Measurements from ENCODE around the gene SEH1L.
"Not testable (repeated sequence)": the region's sequence is repeated elsewhere in the genome, so short reads cannot be mapped to it uniquely, and the experiment has no call there.

SEH1L gene

DNA sequence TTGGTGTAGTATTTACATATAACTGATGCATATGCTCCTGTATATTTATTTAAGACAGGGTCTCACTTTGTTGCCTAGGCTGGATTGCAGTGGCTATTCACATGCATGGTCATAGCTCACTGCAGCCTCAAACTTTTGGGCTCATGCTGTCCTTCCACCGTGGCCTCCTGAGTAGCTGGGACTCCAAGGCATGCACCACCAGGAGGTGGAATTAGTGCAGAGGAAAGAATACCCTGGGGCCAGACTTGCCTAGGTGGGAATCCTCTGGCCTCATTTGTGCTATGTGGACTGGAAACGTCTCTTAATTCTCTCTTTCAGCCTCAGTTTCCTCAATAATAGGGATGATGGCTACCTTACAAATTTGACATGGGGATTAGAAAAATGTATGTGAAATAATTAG, 45.6 kb downstream of the SEH1L start:
- DNase-seq (ENCODE audit: low read depth in 2 of 2, low spot score in 1 of 2), result no peak

DNA sequence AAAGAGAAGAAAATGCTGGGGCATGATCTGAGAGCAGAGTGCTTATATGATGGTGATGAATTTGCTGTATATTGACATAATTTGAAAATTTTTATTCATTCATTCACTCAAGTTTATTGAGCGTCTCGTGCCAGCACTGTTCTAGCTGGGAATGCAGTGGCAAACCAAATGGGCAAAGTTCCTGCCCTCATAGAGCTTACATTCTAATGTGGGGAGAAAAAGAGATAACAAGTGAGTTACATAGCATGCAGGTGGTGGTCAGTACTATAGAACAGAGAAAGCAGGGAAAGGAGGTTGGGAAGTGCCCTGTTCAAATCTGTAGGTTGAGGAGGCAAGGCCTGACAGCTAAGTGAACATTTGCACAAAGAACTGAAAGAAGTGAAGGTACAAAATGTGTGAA, 47.6 kb downstream of the SEH1L start:
- no peak for DNase-seq (ENCODE audit: low read depth in 2 of 2, low spot score in 1 of 2)

DNA sequence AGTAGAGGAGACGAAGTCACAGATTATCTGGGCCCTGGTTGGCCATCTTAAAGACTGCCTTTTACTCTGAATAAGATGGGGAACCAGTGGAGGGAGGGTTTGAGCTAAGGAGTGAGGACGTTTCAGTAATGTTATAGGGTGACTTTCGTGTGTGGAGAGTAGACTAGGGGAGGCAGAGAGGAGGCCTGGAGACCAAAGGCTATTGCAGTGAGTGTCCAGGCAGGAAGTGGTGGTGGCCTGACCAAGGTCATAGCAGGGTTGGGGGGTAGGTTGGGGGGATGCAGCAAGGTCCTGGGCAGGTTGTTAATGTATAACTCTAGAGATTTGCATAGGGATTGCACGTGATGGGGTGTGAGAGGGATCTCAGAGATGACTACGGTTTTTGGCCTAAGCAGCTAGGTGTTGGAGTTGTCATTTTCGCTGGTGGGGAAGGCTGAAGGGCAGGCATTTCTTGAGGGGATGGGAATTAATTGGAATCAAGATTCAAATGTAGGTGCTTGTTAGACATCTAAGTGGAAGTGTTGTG, 48.2 kb downstream of the SEH1L start:
- DNase-seq (ENCODE audit: low read depth in 2 of 2, low spot score in 1 of 2), result no peak

DNA sequence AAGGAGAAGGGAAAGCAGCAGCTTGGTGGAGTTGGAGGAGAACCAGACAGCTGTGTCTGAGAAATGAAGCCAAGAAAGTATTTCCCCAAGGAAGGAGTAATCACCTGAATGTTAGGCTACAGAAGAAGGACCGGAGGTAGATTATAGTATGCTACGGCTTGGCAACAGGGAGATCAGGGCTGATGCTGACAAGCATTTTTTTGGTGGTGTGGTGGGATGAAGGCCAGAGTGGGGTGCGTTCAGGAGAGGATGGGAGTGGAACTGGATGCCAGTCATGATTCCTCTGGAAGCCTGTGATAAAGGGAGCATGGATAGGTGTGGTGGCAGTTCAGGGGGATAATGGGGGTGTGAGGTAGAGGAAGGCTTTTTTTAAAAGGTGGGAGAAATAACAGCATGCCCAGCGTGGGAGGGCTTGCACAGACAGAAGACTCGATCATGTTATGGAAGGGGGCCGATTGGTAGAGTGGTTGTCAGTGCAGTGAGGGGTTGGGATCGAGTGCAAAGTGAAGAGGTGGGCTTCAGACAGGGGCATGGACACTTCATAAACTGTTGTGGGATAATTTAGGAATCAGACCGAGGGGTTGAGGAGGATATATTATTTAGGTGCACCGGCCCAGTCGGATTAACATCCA, 49.0 kb downstream of the SEH1L start:
- DNase-seq (ENCODE audit: low read depth in 2 of 2, low spot score in 1 of 2), result no peak

DNA sequence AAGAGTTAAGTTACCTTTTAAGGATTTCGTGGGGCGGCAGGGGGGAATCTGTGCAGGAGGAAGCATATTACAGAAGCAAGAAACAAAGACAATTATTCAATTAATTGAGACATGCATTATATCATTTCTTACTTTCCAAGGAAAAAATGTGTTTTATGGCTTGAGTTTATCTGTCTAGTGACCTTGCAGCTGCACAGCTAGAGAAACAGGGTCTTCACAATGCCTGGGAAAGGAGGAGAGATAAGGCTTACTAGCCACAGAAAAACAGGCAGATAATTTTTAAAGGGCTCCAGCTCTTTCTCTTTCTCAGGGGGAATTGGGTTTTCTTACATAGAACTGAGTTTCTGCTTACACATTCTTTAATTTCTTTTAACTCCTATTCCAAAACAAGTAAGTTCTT, 49.5 kb downstream of the SEH1L start:
- DNase-seq (ENCODE audit: low read depth in 2 of 2, low spot score in 1 of 2), result not testable (repeated sequence)

DNA sequence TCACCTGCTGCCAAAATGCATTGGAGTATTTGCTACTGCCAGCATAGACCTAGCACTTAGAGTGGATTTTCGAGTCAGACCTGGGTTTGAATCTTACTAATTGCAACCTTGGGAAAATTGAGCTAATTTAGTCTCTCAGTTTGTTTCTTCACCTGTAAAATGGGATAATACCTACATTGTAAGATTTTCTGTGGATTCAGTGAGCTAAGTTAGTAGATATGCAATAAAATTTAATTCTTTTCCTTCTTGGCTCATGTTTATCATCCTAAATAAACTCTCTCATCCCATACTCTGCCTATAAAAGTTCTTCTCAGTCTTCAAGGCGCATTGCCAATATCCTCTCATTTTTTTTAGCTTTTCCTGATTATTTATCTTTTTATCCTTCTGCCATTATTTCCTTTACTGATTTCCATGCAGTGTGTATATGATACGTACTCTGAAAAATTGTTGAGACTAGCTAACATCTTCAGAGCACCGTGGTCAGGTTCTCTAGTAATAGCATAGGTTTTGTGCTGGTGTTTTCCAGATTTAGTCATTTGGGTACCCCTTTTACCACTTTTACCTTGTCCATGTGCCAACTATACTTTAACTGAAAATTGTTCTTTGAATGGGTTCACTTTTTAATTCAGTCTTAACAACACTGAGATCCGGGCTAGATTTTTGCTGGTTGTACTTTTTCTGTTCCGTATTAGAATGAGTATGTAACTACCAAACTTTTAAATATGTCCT, 50.7 kb downstream of the SEH1L start:
- DNase-seq (ENCODE audit: low read depth in 2 of 2, low spot score in 1 of 2), result no peak

DNA sequence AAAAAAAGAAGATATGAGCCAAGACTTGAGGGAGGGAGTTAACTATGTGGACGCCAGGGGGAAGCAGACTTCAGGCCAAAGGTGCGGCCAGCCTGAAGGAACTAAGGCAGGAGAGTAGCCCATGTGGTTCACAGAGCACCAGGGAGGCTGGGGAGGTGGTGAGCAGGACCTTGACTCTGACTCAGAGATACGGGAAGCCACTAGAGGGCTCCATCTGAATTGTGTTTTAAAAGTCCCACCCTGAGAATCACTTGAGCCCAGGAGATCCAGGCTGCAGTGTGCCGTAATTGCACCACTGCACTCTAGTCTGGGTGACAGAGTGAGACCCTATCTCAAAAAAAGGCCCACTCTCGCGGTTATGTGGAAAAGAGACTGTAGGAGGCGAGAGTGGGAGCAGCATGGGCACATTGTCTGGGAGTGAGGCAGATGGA, 55.7 kb downstream of the SEH1L start:
- no peak for DNase-seq (ENCODE audit: low read depth in 2 of 2, low spot score in 1 of 2)

DNA sequence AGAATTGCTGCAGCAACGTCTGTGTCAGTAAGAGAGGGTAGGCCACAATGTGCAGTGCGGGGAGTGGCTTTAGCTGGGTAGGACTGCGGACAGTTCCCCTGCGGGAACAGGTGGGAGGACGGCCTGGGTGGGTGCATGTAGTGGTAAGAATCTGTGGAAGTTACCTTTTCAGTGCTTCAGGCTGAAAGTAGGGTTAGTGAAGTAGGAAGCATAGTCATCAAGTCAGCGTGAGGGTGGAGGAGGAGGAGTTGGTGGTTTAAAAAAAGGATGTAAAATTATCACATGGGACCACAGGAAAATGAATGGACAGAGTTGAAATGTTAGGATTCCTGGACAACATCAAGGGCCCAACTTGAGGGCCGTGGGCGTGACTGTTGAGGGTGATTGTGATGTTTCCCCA, 56.6 kb downstream of the SEH1L start:
- no peak for DNase-seq (ENCODE audit: low read depth in 2 of 2, low spot score in 1 of 2)

DNA sequence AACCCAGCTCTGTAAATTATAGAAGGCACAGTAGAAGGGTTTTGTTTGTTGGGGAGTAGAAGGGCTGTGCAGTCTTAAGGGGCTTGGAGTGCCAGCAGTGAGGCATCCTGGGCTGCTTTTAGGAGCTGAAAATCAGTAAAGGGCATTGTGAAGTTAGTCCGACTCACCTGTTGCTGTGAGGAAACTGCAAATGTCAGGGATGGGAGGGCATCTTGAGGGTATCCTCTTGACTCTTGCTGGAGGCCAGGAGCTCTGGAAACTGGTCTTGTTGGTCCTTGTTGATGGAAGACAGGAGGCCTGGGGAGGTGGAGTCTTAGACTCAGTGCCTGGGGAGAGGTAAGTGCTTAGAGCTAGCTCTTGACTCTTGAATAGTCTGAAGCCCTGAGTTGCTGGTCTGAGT, 57.5 kb downstream of the SEH1L start:
- no peak for DNase-seq (ENCODE audit: low read depth in 2 of 2, low spot score in 1 of 2)

DNA sequence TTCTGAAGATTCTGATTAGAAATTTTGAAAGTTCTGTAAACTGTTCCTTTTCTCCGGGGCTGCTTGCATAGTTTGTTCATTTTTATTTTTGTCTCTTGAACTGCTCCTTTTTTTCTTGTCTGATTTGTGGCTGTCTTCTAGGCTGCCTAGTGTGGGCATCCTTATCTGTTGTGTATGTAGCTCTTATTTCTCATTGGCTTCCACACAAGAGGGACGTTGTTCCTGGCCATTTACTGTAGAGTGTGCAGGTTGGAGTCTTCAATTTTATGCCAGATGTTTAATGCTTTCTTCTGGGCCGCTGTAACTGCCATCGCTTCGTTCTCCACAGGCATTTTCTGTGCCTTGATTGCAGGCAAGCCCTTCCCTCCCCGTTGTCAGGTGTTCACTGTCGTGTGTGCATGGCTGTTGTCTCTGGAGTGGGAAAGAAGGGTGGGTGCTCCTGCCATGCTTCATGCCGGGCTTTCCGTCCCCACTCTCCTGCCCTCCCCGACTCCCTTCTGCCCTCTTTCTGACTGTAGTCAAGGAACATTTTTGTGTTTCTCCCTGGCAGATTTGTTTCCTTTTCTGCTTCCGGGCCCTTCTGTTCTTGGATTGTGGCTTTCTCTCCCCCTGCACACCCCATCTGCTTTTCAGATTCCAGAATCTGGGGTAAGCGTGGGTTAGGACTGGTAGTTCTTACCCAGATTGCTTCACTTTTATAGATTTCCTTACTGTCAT, 58.9 kb downstream of the SEH1L start:
- DNase-seq (ENCODE audit: low read depth in 2 of 2, low spot score in 1 of 2), result no peak

DNA sequence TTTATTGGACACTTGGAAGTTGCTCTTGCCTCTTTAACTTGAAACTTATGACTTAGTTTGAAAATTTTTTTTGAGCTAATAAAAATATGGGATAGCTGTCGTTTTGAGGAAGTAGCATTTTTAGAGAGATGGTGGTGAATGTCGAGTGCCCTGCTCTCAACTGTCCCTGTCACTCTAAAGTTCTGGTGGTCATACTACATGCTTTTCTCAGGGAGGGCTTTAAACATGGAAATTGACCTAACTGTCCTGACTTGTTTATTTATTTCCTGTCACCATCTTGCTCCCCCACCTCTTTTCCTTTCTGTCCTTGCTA, 59.4 kb downstream of the SEH1L start:
- no peak for DNase-seq (ENCODE audit: low read depth in 2 of 2, low spot score in 1 of 2)

DNA sequence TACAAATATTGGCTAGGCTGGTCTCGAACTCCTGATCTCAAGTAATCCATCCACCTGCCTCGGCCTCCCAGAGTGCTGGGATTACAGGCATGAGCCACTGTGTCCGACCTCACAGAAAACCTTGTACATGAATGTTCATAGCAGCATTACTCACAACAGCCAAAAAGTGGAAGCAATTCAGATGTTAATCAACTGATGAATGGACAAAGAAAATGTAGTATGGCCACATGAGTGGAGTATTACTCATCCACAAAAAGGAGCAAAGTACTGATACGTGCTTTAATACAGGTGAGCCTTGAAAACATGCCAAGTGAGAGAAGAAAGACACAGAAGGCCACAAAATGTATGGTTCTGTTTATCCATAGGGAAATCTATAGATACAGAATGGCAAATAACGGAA, 63.9 kb downstream of the SEH1L start:
- no peak for DNase-seq (ENCODE audit: low read depth in 2 of 2, low spot score in 1 of 2)

DNA sequence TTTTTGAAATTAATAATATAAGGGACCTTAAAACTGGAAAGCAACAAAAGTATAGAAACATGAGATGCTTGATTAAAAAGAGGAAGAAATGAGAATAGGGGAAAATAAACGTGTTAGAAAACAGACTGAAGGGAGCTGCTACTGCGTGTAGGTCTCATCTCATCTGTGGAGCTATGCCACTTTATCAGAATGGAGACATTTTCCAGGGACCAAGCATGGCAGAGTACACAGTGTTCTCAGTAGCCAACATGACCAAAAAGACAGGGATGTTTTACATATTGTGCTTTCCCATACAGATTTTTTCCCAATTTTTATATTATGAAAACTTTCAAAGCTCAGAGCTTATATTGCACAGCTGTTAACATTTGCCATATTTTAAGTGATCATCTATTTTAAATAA, 66.4 kb downstream of the SEH1L start:
- no peak for DNase-seq (ENCODE audit: low read depth in 2 of 2, low spot score in 1 of 2)

DNA sequence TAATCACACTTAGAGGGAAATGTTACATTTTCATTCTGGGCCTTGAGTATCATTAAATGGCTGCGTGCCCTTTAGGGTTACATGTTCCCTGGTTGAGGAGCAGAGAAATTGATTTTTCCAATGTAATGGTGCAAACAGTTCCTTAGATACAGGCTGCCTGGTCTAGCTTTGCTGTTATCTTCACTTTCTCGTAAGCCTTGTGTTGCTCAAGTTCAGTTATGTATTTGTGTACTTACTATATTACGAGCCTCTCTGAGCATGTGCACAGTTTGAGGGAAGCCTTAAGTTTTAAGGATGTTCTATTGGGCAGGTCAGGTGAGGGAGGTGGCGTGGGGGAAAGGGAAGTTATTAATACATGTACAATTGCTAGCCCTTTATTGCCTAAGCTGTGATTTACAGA, 67.0 kb downstream of the SEH1L start:
- DNase-seq (ENCODE audit: low read depth in 2 of 2, low spot score in 1 of 2), result no peak

DNA sequence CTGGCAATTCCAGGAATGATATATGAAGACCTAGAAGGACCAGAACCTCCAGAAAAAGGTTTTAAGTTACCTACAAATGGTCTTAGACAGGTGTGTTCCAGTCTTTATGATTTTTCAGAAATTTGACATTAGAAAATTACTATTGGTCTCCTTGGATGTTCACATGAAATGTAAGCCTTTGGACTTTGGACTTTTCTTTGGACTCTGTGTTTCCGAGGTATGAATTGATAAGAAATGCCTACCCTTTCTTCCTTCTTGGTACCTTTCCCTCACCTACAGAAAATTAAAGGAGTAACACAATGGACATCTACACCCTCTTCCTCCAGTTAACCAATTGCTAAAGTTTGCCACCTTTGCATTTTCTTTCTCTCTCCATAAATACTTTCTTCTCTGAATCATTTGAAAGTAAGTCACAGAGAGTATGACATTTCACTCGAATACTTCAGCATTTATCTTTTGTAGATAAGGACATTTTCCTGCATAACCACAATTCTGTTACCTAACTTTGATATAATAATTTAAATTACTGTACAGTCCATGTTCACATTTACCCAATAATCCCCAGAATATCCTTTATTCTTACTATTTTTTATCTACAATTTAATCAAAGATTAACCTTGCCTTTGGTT, 69.5 kb downstream of the SEH1L start:
- no peak for DNase-seq (ENCODE audit: low read depth in 2 of 2, low spot score in 1 of 2)

DNA sequence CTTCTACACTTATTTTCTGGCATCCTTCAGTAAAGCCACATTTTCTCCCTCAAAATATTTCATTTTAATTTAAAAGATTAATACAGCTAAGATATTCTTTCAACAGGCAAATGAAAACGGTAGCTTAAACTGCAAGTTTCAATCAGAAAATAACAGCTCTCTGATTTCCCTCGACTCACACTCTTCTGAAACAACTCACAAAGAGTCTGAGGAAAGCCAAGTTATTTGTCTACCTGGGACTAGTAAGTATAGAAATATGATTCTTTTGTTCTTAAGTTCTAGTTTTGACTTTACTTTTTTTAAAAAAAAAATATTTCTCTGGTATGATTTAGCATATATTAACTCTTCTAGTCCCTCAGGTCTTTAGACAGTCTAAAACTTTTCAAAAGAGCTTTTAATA, 70.6 kb downstream of the SEH1L start:
- DNase-seq (ENCODE audit: low read depth in 2 of 2, low spot score in 1 of 2), result no peak

DNA sequence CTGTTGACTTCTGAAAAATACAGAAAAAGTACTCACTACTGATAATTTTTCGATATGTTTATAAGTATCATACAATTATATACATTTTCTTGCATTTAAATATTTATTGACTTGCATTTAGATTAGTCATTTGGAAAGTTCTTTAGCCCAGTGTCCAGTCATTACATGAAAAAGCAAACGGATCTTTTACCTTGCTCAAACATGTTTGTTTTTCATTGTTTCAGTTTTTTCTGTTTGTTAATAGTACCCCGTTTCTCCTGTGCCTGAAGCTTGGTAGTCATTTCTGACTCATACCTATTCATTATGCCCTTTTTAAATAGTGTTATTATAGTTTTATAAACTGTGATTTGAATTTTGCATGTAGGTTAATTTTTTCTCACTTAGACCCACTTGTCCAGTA, 71.5 kb downstream of the SEH1L start:
- no peak for DNase-seq (ENCODE audit: low read depth in 2 of 2, low spot score in 1 of 2)

DNA sequence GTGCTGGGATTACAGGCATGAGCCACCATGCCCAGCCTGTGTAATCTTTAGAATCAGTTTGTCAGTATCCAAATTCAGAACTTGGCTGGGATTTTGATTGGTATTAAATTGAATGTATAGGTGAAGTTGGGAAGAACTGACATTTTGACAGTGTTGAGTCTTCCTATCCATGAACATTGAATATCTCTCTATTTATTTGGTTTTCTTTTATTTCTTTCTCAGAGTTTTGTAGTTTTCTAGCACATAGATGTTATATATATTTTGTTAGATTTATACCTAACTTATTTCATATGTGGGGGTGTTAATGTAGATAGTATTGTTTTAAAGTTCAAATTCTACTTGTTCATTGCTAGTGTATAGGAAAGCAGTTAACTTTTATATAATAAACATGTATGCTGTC, 74.8 kb downstream of the SEH1L start:
- DNase-seq (ENCODE audit: low read depth in 2 of 2, low spot score in 1 of 2), result no peak

DNA sequence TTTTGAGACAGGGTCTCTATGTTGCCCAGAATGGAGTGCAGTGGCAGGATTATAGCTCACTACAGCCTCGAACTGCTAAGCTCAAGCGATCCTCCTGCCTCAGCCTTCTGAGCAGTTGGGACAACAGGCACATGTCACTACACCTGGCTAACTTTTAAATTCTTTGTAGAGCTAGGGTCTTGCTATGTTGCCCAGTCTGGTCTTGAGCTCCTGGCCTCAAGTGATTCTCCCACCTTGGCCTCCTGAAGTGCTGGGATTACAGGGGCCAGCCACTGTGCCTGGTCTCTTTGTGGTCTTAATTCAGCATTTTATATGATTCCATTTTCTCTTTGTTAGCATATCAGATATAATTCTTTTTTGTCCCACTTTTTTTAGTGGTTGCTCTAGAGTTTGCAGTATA, 77.4 kb downstream of the SEH1L start:
- DNase-seq (ENCODE audit: low read depth in 2 of 2, low spot score in 1 of 2), result no peak

DNA sequence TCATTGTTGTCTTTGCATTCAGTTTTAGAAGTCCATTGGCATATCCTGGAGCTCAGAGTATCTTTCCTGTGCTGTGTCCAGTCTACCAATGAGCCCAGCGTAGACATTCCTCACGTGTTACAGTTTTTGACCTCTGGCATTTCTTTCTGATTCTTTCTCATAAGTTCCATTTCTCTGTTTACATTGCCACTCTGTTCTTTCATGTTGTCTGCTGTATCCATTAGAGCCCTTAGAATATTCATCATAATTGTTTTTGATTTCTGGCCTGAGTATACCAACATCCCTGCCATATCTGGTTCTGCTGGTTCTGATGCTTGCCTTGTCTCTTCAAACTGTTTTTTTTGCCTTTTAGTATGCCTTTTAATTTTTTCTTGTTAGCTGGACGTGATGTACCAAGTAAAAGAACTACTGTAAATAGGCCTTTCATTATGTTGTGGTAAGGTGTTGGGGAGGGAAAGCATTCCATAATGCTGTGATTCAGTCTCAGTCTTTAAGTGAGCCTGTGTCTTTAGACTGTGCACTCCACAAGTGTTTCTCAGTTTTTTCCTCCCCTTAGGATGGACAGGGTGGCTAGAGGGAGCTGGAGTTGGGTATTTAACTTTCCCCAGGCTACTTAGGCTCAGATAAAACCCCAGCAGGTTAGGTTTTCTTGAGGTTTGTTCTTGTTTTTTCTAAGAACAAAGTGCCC, 78.9 kb downstream of the SEH1L start:
- DNase-seq (ENCODE audit: low read depth in 2 of 2, low spot score in 1 of 2), result no peak

DNA sequence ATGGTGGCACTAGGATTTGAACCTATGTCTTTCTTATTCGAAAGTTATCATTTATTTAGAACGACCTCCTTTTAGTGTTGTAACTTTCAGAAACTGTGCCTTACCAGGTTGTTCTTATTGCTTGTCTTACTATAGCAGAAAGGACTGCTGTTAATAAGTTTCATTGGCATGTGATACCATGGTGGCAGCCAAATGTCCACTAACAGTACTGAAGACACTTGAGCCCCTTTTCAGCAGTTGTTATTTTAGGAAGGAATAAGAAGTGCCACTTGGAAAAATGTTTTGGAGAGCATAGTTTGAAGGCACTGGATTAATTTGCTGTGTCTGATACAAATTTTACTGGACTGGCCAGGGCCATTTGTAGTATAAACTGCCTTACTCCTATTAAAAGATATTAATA, 81.1 kb downstream of the SEH1L start:
- no peak for DNase-seq (ENCODE audit: low read depth in 2 of 2, low spot score in 1 of 2)
